Subcutaneous adipose tissue (tissue), 4 donors: ENCODE measurements around the gene SYNE1. TPM values are rescaled to one million over a fixed set of nuclear protein-coding genes. Genes with fewer than 3 reads are reported as not detected.

Experiments
- total RNA-seq, 4 donors: library from RNA; depleted of rRNA; stranded (reverse); fragments of >200 nt; gene quantifications; one replicate each; pipeline ENCODE4 v1.1.0, GENCODE V29; 2016
- TF ChIP-seq, protein P1 (sequence below): fragments of 450-650 bp; IDR thresholded peaks from one replicate; pipeline ENCODE4 v1.5.1; 2016; ENCODE audit warnings: low read depth, mild to moderate bottlenecking, control low read depth, antibody characterized with exemption, moderate library complexity

SYNE1 gene
- total RNA-seq, 4 donors from 2014 or later = 85.5 to 173 (median 111) TPM

DNA sequence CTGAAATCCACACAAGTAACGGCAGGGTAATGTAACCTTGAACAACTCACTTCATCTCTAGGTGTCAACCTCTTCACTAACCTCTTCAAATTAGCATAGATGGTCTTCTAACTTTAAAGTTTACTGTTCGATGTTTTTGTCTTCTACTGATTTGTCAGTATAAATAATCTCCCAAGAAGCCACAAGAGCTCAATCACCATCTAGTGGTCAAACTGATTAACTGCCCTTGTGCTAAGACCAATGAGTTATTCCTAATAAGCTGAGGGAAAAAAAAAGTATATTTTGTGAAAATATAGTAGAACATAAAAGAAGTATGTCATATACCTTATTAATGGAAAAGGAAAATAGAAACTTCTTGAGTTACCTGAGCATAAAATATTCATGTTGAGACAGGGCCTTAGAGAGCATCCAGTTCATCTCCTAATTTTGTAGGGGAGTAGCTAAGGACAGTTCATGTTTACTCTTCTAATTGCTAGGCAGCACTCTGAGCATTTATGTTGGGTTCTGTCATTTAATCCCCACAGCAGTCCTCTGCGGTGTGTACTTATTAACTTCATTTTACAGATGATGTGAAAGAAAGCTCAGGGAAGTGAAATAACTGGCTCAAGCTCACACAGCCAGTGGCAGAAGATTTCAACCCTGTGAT lies 512.6 kb downstream of the SYNE1 start:
- TF ChIP-seq, protein P1, sequence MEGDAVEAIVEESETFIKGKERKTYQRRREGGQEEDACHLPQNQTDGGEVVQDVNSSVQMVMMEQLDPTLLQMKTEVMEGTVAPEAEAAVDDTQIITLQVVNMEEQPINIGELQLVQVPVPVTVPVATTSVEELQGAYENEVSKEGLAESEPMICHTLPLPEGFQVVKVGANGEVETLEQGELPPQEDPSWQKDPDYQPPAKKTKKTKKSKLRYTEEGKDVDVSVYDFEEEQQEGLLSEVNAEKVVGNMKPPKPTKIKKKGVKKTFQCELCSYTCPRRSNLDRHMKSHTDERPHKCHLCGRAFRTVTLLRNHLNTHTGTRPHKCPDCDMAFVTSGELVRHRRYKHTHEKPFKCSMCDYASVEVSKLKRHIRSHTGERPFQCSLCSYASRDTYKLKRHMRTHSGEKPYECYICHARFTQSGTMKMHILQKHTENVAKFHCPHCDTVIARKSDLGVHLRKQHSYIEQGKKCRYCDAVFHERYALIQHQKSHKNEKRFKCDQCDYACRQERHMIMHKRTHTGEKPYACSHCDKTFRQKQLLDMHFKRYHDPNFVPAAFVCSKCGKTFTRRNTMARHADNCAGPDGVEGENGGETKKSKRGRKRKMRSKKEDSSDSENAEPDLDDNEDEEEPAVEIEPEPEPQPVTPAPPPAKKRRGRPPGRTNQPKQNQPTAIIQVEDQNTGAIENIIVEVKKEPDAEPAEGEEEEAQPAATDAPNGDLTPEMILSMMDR = no peak

DNA sequence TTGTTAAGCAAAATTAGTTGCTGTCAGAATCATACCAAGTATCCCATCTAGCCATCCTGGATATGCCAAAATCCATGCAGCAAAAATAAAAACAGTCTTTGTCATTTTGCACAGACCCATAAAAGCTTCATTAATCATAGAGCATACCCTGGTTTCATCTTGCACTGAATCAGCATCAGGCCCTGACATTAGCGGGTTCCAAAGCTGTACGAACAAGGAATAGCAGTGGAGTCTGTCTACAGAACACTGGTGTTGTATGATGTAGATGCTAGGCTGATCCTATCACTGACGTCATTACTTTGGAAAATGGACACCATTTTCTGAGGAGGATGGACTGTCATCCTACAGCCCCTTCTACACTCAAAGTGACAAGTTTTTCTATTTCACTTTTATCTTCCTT lies 514.1 kb downstream of the SYNE1 start:
- TF ChIP-seq, protein P1 = no peak

DNA sequence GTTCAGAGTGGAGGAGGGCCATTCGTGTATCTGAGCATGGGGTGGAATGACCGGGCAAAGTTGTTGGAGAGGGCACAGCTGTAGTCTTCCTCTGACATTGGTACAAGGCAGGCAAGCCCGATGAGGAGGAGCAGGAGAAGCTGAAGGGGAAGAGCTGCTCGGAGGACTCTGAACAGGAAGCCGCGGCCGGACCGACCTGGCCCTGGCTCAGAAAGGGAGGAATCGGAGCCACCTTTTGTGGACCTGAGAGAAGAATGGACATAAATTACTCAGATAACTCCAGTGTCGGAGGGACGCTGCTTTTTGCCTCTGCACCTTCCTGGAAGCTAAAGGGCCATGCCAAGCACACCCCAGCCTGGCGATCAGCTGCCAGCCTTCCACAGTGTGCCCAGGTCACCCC lies 514.7 kb downstream of the SYNE1 start:
- TF ChIP-seq, protein P1 = no peak

DNA sequence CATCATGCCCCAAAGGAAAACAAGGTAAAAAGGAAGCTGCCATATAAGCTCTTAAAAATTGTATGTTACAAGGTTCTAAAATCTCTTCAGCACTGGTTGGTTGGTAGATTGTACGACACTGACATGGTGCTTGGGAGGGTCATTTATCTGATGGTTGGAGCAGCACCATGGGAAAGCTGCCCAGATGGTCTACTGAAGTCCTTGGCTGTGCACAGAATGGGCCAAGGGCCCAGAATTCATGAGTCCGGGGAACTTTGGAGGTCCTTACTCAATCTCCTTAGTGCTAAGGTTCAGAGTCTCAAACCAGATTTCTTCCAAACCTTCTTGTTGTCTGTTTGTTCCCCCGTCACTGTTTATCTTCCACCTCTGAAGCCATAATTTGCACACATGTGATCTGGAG lies 515.3 kb downstream of the SYNE1 start:
- TF ChIP-seq, protein P1 = no peak

DNA sequence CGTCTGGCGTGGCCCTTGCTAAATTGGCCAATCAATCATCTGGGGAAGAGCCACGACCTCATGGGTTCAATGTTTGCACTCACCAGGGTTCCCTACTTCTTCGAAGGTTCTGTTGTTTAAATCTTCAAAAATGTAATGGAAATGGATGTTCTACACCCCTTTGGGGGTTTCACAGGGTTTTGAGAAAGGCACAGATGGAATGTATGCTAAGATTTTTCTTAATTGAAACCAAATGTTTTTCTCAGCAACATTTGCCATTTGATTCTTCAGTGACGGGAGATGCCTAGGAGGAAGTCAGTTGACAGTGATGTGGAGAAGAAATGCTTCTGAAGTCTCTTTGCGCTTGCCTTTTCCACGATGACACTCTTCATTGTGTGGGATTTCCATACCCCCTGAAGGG lies 517.3 kb downstream of the SYNE1 start:
- TF ChIP-seq, protein P1 = no peak

DNA sequence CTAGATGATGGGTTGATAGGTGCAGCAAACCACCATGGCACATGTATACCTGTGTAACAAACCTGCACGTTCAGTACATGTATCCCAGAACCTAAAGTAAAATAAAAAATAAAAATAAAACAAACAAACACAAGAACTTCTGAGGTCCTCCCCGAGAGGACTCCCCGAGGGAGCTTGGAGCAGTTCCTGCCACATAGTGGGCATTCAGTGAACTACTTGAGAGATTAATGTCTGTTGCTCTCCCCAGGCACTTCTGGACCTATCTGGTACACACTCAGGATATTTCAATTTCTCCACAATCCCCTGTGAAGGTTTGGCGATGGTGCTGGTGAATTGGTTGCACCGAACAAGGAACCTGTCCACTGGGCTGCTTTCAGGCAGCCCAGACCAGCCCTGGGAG lies 518.5 kb downstream of the SYNE1 start:
- TF ChIP-seq, protein P1 = no peak

DNA sequence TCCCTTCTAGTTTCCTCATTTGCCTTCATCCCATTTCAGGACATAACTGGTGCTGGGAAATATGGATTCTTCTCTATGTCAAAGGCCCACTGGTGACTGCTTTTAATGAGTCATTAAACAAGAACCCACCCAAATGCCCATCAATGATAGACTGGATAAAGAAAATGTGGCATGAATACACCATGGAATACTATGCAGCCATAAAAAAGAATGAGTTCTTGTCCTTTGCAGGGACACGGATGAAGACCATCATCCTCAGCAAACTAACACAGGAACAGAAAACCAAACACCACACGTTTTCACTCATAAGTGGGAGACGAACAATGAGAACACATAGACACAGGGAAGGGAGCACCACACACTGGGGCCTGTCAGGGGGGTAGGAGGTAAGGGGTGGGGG lies 518.9 kb downstream of the SYNE1 start:
- TF ChIP-seq, protein P1 = no peak
